Measurements from ENCODE around the gene ZFYVE28. TPM values are rescaled to one million over a fixed set of nuclear protein-coding genes. Genes with fewer than 3 reads are reported as not detected.

The ZFYVE28 gene
- total RNA-seq, 4 donors from 2014 or later, result 20.6 to 153 (median 63.2) TPM

DNA sequence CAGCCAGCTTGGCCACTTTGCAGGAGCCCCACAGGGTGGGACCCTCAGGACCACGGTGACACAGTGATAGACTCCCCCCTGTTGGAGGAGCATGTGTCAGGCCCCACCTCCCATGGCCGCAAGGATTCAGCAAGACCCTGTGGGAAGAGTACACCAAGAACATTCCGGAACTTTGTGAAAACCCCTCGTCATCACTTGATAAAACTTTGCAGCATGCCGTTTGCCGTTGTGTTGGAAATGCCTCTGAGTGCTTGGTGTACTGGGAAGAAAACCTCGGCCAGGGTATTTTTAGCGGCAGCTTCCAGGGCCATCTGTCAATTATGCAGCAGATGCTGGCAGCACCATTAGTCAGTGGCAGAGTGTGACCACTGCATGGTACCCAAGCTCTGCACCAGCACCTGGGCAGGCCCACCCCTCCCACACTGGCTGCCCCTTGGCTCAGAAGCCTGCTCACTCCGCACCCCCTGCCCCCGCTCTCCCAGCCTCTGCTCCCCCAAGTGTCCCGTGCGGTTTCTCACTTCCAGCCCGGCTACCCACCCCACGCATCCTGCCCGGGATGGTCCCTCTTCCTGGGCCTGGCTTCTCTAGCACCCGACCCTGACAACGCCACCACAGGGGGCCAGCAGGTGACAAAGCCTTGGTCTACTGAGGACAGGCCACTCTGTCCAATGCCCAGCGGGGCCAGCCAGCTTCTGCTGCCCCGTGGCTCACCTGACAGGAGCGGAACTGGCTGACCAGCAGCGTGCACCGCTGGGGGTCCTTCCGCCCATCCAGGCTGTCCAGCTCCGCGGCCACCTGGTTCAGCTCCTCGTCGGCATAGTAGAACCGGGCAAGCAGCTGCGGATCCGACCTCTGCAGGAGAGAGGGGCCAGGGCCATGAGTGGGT lies 65.0 kb downstream of the ZFYVE28 start:
- TF ChIP-seq, protein P1, sequence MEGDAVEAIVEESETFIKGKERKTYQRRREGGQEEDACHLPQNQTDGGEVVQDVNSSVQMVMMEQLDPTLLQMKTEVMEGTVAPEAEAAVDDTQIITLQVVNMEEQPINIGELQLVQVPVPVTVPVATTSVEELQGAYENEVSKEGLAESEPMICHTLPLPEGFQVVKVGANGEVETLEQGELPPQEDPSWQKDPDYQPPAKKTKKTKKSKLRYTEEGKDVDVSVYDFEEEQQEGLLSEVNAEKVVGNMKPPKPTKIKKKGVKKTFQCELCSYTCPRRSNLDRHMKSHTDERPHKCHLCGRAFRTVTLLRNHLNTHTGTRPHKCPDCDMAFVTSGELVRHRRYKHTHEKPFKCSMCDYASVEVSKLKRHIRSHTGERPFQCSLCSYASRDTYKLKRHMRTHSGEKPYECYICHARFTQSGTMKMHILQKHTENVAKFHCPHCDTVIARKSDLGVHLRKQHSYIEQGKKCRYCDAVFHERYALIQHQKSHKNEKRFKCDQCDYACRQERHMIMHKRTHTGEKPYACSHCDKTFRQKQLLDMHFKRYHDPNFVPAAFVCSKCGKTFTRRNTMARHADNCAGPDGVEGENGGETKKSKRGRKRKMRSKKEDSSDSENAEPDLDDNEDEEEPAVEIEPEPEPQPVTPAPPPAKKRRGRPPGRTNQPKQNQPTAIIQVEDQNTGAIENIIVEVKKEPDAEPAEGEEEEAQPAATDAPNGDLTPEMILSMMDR (IDR thresholded peaks at IDR 0.05), result no peak
- TF ChIP-seq POLR2A (IDR thresholded peaks at IDR 0.05), result no peak
- Histone ChIP-seq H3K9me3 (no peaks in the 10 kb centered on the region), H3K27me3 (no peaks in the 10 kb centered on the region), H3K36me3 (no peaks in the 10 kb centered on the region), H3K4me3 (no peak overlapping the region), H3K27ac (no peak overlapping the region), H3K4me1 (no peaks in the 10 kb centered on the region)
- DNase-seq, result peak in 2 of 3 donors; percentile 36 to 43

DNA sequence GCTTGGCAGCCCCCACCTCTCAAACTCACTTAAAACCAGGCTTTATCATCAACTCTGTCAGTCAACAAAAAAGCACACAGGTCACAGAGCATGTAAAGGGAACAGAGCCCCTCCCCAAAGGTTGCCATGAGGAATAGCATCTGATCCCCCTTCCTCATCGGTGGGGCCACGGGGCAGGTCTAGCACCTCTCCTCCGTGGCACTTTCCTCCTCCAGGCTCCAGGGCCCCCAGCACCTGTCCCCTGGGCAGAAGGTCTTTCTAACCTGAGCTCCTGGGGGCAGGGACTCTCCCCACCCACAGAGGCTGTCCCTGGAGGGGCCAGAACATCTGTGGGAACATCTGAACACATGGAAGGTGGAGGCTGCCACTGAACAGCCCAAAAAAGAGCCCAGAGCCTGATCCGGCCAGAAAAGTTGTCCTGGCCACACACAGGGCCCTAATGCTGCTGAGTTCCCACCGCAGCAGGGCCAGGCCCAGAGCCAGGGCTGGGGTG lies 65.7 kb downstream of the ZFYVE28 start:
- no peaks in the 10 kb centered on the region for H3K4me1 ChIP-seq
- no peaks in the 10 kb centered on the region for H3K9me3 ChIP-seq
- H3K36me3 ChIP-seq, result no peaks in the 10 kb centered on the region
- H3K27ac ChIP-seq, result no peak overlapping the region
- TF ChIP-seq, protein P1 (IDR thresholded peaks at IDR 0.05), result no peak
- TF ChIP-seq POLR2A (IDR thresholded peaks at IDR 0.05), result no peak
- H3K27me3 ChIP-seq, result no peaks in the 10 kb centered on the region
- DNase-seq, result peak in 2 of 3 donors; percentile 29 to 37
- no peak overlapping the region for H3K4me3 ChIP-seq

DNA sequence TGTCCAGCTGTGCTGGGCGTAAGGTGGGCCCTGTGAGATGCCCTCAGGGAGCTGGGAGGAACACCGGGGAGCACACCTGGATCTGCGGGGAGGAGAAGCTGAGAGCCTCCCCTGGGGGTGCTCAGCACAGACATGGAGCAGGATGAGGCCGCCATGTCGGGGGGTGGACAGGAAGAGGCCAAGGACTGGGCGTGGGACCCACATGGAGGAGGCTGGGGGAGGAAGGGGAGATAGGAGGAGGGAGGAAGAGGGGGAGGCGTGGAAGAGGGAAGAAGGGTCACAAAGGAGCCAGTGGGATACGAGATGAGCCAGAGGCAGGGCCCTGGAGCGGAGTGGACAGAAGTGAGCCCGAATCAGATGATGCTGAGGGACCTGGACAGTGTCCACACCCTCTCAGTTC lies 66.3 kb downstream of the ZFYVE28 start:
- Histone ChIP-seq H3K27me3 (no peaks in the 10 kb centered on the region), H3K9me3 (no peaks in the 10 kb centered on the region), H3K27ac (no peak overlapping the region), H3K4me1 (no peaks in the 10 kb centered on the region), H3K4me3 (no peak overlapping the region), H3K36me3 (no peaks in the 10 kb centered on the region)
- TF ChIP-seq, protein P1 (IDR thresholded peaks at IDR 0.05), result no peak
- TF ChIP-seq POLR2A (IDR thresholded peaks at IDR 0.05), result no peak
- DNase-seq, result peak in 2 of 3 donors; percentile 24 to 29

DNA sequence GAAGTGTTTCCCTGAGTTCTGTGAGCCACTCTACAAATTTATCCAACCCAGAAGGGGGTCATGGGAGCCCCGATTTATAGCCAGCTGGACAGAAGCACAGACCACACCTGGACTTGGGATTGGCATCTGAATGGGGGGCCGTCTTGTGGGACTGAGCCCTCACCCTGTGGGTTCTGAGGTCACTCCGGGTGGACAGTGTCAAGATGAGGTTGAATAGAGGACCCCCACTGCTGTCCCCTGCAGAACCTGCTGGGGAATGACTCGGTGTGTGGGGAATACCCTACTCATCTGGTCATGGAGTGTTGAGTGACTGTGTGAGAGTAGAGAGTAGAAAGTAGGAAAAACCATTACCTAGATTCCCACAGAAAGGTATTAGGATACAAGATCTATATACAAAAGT lies 67.5 kb downstream of the ZFYVE28 start:
- Histone ChIP-seq H3K27ac (no peak overlapping the region), H3K4me3 (no peak overlapping the region), H3K36me3 (no peaks in the 10 kb centered on the region), H3K27me3 (no peaks in the 10 kb centered on the region), H3K4me1 (no peaks in the 10 kb centered on the region), H3K9me3 (no peaks in the 10 kb centered on the region)
- peak in 1 of 3 donors; percentile 18 for DNase-seq
- TF ChIP-seq, protein P1 (IDR thresholded peaks at IDR 0.05), result no peak
- no peak for TF ChIP-seq POLR2A (IDR thresholded peaks at IDR 0.05)

DNA sequence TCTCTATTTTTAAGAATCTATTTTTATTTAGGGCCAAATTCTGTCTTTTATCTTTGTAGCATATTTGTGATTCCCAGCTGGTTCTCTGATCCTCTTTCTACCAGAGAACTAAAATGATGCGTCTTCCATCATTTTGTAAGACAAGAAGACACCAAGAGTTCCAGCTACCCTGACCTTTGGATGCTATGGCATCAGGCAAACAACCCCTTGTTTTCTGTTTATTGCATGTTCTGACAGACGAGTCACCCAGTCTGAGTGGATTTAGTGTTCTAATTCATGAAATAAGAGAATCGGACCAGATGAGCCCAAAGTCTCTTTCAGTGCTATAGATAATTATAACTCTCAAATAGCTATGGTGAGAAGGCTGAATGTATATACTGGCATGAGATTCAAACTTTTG lies 69.7 kb downstream of the ZFYVE28 start:
- no peak for DNase-seq
- H3K27me3 ChIP-seq, result no peaks in the 10 kb centered on the region
- no peaks in the 10 kb centered on the region for H3K4me1 ChIP-seq
- no peaks in the 10 kb centered on the region for H3K9me3 ChIP-seq
- H3K27ac ChIP-seq, result no peak overlapping the region
- H3K36me3 ChIP-seq, result no peaks in the 10 kb centered on the region
- no peak overlapping the region for H3K4me3 ChIP-seq
- TF ChIP-seq, protein P1 (IDR thresholded peaks at IDR 0.05), result no peak
- TF ChIP-seq POLR2A (IDR thresholded peaks at IDR 0.05), result no peak

All from Peyer's patch (tissue), 4 donors.